ENCODE data around the gene SYCN.

SYCN gene

DNA sequence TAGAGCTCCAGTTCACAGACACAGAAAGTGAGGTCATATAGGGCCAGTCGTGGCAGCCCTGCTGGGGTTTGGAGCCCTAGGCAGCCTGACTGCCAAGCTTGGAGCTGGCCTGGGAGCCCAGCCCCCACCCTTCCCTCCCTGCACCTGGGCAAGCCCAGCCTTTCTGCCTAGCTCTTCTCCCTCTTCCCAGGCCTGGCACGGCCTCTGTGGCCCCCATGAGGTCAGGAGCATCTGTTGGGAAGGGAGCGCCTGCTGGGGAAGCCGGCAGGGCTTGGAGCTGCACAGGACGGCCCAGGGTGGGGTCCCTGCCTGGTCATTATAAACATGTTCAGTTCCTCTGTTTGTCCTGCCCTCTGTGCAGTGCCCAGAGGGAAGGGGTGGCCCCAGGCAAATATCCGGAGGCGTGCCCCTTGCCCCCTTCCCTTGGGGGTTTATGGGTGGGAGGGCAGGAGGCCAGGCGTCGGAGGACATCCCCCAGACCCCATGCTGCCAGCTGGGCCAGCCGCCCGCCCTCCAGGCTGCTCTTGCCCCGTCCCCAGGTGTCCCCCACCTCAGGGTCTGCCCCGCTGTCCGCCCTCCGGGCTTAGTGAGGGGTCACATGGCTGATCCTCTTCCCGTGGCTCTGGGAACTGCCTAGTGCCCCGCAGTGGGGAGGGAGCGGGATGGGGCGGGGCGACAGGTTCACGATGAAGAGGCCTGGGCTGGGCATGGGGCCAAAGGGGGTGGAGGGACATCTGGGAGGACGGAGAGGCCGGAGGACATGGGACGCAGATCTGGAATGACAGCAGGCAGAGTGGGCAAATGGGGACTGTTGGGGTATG, 37.3 kb downstream of the SYCN start:
- Histone ChIP-seq H3K9me3 (ENCODE audit: control insufficient read depth in 5 of 5, low read length in 5 of 5) (no peaks in the 10 kb centered on the region), H3K4me3 (ENCODE audit: low read depth in 1 of 5, low read length in 5 of 5) (no peak overlapping the region), H3K36me3 (ENCODE audit: control insufficient read depth in 5 of 5, insufficient read depth in 5 of 5, low read length in 5 of 5) (peaks cover 0 to 22% (median 9%) of the 10 kb centered on the region in 5 donors), H3K27ac (ENCODE audit: low read depth, low read length) (no peak overlapping the region), H3K27me3 (ENCODE audit: control insufficient read depth in 5 of 5, insufficient read depth in 4 of 5, low read length in 5 of 5) (no peaks in the 10 kb centered on the region), H3K9ac (ENCODE audit: low read length in 5 of 5) (peak overlapping the region in 1 of 5 donors; percentile 14), H3K4me1 (ENCODE audit: control insufficient read depth in 5 of 5, insufficient read depth in 5 of 5, low read length in 5 of 5) (peaks cover 2 to 20% (median 16%) of the 10 kb centered on the region in 5 donors)

DNA sequence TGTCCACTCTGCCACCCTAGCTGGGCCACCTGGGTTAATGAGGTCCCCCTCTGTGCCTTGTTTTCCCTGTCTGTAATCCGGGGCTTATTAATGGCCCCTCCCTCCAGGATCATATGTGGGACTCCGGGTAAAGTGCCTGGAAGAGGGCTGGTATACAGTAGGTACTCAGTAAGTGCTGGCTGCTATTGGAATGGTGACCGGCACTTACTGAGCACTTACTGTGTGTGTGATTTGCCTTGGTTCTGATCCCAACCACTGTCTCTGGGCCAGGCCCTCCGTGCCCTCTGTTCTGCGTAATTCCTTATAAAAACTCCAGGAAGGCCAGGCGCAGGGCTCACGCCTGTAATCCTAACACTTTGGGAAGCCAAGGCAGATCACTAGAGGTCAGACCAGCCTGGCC, 38.2 kb downstream of the SYCN start:
- Histone ChIP-seq H3K36me3 (ENCODE audit: control insufficient read depth in 5 of 5, insufficient read depth in 5 of 5, low read length in 5 of 5) (peaks cover 0 to 15% (median 6%) of the 10 kb centered on the region in 5 donors), H3K9ac (ENCODE audit: low read length in 5 of 5) (no peak overlapping the region), H3K9me3 (ENCODE audit: control insufficient read depth in 5 of 5, low read length in 5 of 5) (no peaks in the 10 kb centered on the region), H3K27me3 (ENCODE audit: control insufficient read depth in 5 of 5, insufficient read depth in 4 of 5, low read length in 5 of 5) (no peaks in the 10 kb centered on the region), H3K4me1 (ENCODE audit: control insufficient read depth in 5 of 5, insufficient read depth in 5 of 5, low read length in 5 of 5) (peaks cover 2 to 23% (median 20%) of the 10 kb centered on the region in 5 donors), H3K4me3 (ENCODE audit: low read depth in 1 of 5, low read length in 5 of 5) (no peak overlapping the region), H3K27ac (ENCODE audit: low read depth, low read length) (no peak overlapping the region)

- no peak overlapping the region for H3K9ac ChIP-seq (ENCODE audit: low read length in 5 of 5)
These were observed 39.8 kb downstream of the SYCN start for GRCh38 chr19:39164289-39164688.

GRCh38 chr19:39163621-39164020, 40.4 kb downstream of the SYCN start:
- Histone ChIP-seq H3K9ac (ENCODE audit: low read length in 5 of 5) (no peak overlapping the region), H3K27ac (ENCODE audit: low read depth, low read length) (no peak overlapping the region), H3K9me3 (ENCODE audit: control insufficient read depth in 5 of 5, low read length in 5 of 5) (no peaks in the 10 kb centered on the region), H3K27me3 (ENCODE audit: control insufficient read depth in 5 of 5, insufficient read depth in 4 of 5, low read length in 5 of 5) (no peaks in the 10 kb centered on the region), H3K36me3 (ENCODE audit: control insufficient read depth in 5 of 5, insufficient read depth in 5 of 5, low read length in 5 of 5) (peaks cover 0 to 2% (median 0%) of the 10 kb centered on the region in 5 donors), H3K4me1 (ENCODE audit: control insufficient read depth in 5 of 5, insufficient read depth in 5 of 5, low read length in 5 of 5) (peaks cover 0 to 24% (median 19%) of the 10 kb centered on the region in 5 donors), H3K4me3 (ENCODE audit: low read depth in 1 of 5, low read length in 5 of 5) (no peak overlapping the region)

More at GRCh38 chr19:39164289-39164688, 39.8 kb downstream of the SYCN start:
- H3K27ac ChIP-seq (ENCODE audit: low read depth, low read length): no peak overlapping the region
- H3K9me3 ChIP-seq (ENCODE audit: control insufficient read depth in 5 of 5, low read length in 5 of 5): no peaks in the 10 kb centered on the region
- H3K36me3 ChIP-seq (ENCODE audit: control insufficient read depth in 5 of 5, insufficient read depth in 5 of 5, low read length in 5 of 5): peaks cover 0 to 2% (median 0%) of the 10 kb centered on the region in 5 donors
- no peaks in the 10 kb centered on the region for H3K27me3 ChIP-seq (ENCODE audit: control insufficient read depth in 5 of 5, insufficient read depth in 4 of 5, low read length in 5 of 5)
- peaks cover 0 to 24% (median 19%) of the 10 kb centered on the region in 5 donors for H3K4me1 ChIP-seq (ENCODE audit: control insufficient read depth in 5 of 5, insufficient read depth in 5 of 5, low read length in 5 of 5)
- H3K4me3 ChIP-seq (ENCODE audit: low read depth in 1 of 5, low read length in 5 of 5): no peak overlapping the region

- Histone ChIP-seq H3K4me3 (ENCODE audit: low read depth in 1 of 5, low read length in 5 of 5) (no peak overlapping the region), H3K9ac (ENCODE audit: low read length in 5 of 5) (no peak overlapping the region), H3K27ac (ENCODE audit: low read depth, low read length) (no peak overlapping the region), H3K4me1 (ENCODE audit: control insufficient read depth in 5 of 5, insufficient read depth in 5 of 5, low read length in 5 of 5) (peaks cover 0 to 24% (median 19%) of the 10 kb centered on the region in 5 donors), H3K36me3 (ENCODE audit: control insufficient read depth in 5 of 5, insufficient read depth in 5 of 5, low read length in 5 of 5) (peaks cover 0 to 2% (median 0%) of the 10 kb centered on the region in 5 donors), H3K27me3 (ENCODE audit: control insufficient read depth in 5 of 5, insufficient read depth in 4 of 5, low read length in 5 of 5) (no peaks in the 10 kb centered on the region), H3K9me3 (ENCODE audit: control insufficient read depth in 5 of 5, low read length in 5 of 5) (no peaks in the 10 kb centered on the region)
These were observed 41.5 kb downstream of the SYCN start for GRCh38 chr19:39162441-39163043.

DNA sequence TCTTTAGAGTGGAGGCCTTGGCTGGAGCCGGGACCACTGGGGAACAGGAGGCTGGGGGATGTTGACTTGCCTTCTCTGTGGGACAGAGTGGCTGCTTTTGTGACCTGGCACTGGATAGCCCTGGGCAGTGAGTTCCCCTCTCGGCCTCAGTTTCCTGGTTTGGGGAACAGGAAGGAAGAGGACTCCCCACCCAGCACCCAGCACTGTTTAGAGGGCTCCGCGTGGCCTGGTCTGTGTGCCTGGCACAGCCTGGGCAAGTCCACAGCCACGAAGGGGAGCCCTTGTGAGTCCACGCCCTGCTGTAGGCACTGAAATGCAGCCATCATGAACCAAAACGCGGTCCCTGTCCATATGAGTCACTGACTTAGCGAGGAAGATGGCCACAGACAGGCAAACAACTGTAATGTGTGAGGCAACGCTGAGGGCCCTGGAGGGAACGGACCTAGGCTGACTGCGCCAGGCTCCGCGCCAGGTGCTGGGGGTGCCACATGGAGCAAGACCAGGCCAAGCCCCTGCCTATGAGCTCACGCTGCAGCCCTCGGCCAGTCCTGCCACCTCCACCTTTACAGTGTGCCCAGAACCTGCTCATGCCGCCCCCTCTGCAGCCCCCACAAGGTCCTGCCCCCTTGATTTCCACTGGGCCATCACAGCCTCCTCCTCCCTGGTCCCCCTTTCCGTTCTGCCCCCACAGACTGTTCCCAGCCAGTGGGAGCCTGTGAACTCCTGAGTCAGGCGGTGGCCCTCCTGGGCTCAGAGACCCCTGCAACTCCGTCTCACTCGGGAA, 43.0 kb downstream of the SYCN start:
- H3K4me3 ChIP-seq (ENCODE audit: low read depth in 1 of 5, low read length in 5 of 5): no peak overlapping the region
- no peaks in the 10 kb centered on the region for H3K9me3 ChIP-seq (ENCODE audit: control insufficient read depth in 5 of 5, low read length in 5 of 5)
- peaks cover 0 to 2% (median 0%) of the 10 kb centered on the region in 5 donors for H3K36me3 ChIP-seq (ENCODE audit: control insufficient read depth in 5 of 5, insufficient read depth in 5 of 5, low read length in 5 of 5)
- H3K27me3 ChIP-seq (ENCODE audit: control insufficient read depth in 5 of 5, insufficient read depth in 4 of 5, low read length in 5 of 5): no peaks in the 10 kb centered on the region
- H3K9ac ChIP-seq (ENCODE audit: low read length in 5 of 5): peak overlapping the region in 2 of 5 donors; percentile 44 to 46
- H3K4me1 ChIP-seq (ENCODE audit: control insufficient read depth in 5 of 5, insufficient read depth in 5 of 5, low read length in 5 of 5): peaks cover 0 to 23% (median 16%) of the 10 kb centered on the region in 5 donors
- no peak overlapping the region for H3K27ac ChIP-seq (ENCODE audit: low read depth, low read length)

DNA sequence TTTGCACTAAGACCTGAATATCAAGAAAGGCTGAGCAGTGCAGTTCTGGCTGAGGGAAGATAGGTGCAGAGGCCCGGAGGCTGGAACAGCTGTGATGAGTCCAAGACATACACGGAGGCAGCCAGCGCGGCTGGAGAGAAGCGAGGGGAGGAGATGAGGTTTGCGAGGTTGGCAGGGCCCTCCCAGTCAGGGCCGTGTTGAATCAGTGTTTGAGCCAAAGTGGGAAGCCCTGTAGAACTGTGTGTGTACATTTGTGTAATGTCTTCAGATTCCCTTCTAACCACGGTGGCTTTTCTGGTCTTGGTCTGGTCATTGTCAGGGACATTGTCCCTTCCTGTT, 43.6 kb downstream of the SYCN start:
- Histone ChIP-seq H3K4me1 (ENCODE audit: control insufficient read depth in 5 of 5, insufficient read depth in 5 of 5, low read length in 5 of 5) (peaks cover 0 to 24% (median 16%) of the 10 kb centered on the region in 5 donors), H3K9me3 (ENCODE audit: control insufficient read depth in 5 of 5, low read length in 5 of 5) (no peaks in the 10 kb centered on the region), H3K4me3 (ENCODE audit: low read depth in 1 of 5, low read length in 5 of 5) (no peak overlapping the region), H3K27me3 (ENCODE audit: control insufficient read depth in 5 of 5, insufficient read depth in 4 of 5, low read length in 5 of 5) (no peaks in the 10 kb centered on the region), H3K27ac (ENCODE audit: low read depth, low read length) (no peak overlapping the region), H3K9ac (ENCODE audit: low read length in 5 of 5) (peak overlapping the region in 1 of 5 donors; percentile 46), H3K36me3 (ENCODE audit: control insufficient read depth in 5 of 5, insufficient read depth in 5 of 5, low read length in 5 of 5) (peaks cover 0 to 2% (median 0%) of the 10 kb centered on the region in 5 donors)

DNA sequence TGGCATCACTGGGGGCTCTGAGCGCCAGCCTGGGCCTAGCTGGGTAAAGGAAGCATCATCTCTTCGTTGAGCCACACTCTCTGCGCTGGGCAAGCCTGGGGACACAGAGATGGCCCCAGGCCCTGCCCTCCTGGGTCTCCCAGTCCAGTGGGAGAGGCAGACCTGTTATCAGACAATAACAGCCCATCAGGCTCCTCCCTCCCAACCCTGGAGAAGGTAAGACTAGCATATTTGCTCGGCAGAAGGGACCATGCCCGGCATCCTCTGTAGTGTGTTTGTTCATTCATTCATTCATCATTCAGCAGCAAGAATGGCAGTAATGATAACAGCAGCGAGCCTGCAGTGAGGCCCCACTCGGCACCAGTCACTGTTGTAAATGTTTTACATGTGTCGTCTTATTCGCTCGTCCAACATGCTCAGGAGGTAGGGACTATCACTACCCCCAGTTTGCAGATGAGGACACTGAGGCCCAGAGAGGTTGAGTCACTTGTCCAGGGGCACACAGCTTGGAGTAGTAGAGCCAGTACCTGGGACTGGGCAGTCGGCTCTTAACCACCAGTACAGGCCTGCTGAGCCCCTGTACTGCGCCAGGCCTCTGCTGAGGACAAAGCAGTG, 45.3 kb downstream of the SYCN start:
- no peak overlapping the region for H3K9ac ChIP-seq (ENCODE audit: low read length in 5 of 5)
- no peaks in the 10 kb centered on the region for H3K27me3 ChIP-seq (ENCODE audit: control insufficient read depth in 5 of 5, insufficient read depth in 4 of 5, low read length in 5 of 5)
- H3K4me3 ChIP-seq (ENCODE audit: low read depth in 1 of 5, low read length in 5 of 5): no peak overlapping the region
- no peaks in the 10 kb centered on the region for H3K9me3 ChIP-seq (ENCODE audit: control insufficient read depth in 5 of 5, low read length in 5 of 5)
- H3K27ac ChIP-seq (ENCODE audit: low read depth, low read length): no peak overlapping the region
- H3K4me1 ChIP-seq (ENCODE audit: control insufficient read depth in 5 of 5, insufficient read depth in 5 of 5, low read length in 5 of 5): peaks cover 0 to 24% (median 16%) of the 10 kb centered on the region in 5 donors
- peaks cover 0 to 2% (median 0%) of the 10 kb centered on the region in 5 donors for H3K36me3 ChIP-seq (ENCODE audit: control insufficient read depth in 5 of 5, insufficient read depth in 5 of 5, low read length in 5 of 5)

DNA sequence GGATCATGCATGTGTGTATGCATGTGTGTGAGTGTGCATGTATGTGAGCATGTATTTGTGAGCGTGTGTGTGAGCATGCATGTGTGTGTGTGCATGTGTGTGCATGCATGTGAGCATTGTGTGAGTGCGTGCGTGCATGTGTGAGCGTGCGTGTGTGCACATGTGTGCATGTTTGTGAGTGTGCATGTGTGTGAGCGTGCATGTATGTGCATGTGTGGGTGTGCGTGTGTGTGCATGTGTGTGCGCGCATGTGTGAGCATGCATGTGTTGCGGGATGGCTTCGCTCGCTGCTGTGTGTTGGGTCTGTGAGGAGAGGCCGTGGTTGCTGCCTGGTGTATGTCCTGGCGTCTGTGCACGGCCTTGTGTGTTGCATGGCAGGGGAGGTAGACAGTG, 46.1 kb downstream of the SYCN start:
- peaks cover 0 to 2% (median 0%) of the 10 kb centered on the region in 5 donors for H3K36me3 ChIP-seq (ENCODE audit: control insufficient read depth in 5 of 5, insufficient read depth in 5 of 5, low read length in 5 of 5)
- no peak overlapping the region for H3K9ac ChIP-seq (ENCODE audit: low read length in 5 of 5)
- no peaks in the 10 kb centered on the region for H3K9me3 ChIP-seq (ENCODE audit: control insufficient read depth in 5 of 5, low read length in 5 of 5)
- H3K27me3 ChIP-seq (ENCODE audit: control insufficient read depth in 5 of 5, insufficient read depth in 4 of 5, low read length in 5 of 5): no peaks in the 10 kb centered on the region
- no peak overlapping the region for H3K27ac ChIP-seq (ENCODE audit: low read depth, low read length)
- H3K4me1 ChIP-seq (ENCODE audit: control insufficient read depth in 5 of 5, insufficient read depth in 5 of 5, low read length in 5 of 5): peaks cover 0 to 24% (median 16%) of the 10 kb centered on the region in 5 donors
- no peak overlapping the region for H3K4me3 ChIP-seq (ENCODE audit: low read depth in 1 of 5, low read length in 5 of 5)

Data from subcutaneous abdominal adipose tissue (tissue), 5 donors.